ENCODE data around the gene SF3A2. TPM values are rescaled to one million over a fixed set of nuclear protein-coding genes. Genes with fewer than 3 reads are reported as not detected.

SF3A2 gene
- total RNA-seq, 1 experiment from 2014 or later = 18.9 TPM

DNA sequence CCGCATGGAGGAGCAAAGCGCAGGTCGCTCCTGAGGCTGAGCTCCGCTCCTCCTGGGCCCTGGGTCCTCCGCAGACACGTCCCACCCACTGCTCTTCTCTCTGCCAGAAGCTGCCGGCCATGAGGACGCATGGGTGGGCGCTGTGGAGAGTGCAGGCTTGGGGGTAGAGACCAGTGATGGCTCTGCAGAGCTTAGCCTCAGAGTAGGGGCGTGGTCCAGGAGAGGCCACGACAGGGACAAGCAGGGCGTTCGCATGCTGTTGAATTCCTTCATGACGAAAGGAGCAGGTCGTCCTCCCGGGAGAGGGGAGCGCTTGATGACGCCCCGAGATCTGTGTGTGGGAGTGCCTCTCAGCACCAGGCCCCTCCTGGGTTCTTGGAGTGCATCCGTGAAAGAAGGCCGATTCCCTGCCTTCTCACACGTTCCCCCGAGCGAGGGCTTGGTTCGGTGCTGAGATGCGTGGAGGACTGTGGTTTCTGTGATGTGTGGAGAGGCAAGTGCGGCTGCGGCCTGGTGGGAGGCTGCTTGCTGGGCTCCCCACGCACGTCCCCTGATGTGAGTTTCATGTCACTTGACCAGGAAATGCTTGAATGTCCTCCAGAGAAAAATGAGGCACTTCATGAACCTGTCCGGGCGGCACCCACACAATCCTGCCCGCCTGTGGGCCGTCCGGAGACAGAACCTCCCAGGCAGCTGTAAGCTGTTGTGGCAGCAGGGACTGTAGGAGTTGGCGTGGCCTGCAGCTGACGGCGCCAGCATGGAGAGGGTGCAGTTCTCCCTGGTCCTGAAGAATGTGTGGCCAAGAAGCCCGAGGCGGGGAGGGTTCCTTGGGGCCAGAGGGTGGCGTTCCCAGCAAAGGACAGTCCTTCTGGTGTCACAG, 4.5 kb downstream of the SF3A2 start:
- no peak for DNase-seq (ENCODE audit: low read depth)

DNA sequence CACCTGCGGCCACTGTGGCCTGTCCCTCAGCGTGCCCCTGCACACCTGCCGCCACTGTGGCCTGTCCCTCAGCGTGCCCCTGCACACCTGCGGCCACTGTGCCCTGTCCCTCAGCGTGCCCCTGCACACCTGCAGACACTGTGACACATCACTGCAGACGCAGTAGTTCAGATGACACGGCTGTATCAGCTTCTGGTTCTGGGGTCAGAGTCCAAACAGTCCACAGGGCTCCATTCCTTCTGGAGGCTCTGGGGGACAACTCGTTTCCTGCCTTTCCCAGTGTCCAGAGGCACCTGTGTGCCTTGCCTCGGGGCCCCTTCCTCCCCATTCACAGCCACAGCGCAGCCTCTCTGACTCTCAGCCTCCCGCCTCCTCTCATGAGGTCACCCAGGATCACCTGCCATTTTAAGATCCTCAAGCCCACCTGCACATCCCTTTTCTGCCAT, 5.5 kb downstream of the SF3A2 start:
- DNase-seq (ENCODE audit: low read depth) = no peak

DNA sequence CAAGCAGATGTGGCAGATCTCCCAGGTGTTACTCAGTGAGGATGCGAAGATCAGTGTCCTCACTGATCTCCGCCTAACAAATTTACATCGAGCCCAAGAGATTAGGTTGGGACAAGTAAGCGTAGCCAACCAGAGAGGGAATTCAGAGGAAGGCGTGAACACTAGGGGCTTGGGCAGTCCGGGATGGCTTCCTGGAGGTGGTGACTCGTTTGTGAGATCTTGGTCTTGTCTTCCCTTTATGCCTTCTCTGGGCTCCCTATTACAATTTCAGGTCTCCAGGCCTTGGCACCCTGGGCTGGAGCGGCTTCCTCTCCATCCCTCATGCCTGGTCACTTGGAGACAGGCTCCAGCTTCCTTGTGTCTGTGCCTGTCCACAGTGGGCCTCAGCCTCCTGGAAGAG, 6.2 kb downstream of the SF3A2 start:
- no peak for DNase-seq (ENCODE audit: low read depth)

DNA sequence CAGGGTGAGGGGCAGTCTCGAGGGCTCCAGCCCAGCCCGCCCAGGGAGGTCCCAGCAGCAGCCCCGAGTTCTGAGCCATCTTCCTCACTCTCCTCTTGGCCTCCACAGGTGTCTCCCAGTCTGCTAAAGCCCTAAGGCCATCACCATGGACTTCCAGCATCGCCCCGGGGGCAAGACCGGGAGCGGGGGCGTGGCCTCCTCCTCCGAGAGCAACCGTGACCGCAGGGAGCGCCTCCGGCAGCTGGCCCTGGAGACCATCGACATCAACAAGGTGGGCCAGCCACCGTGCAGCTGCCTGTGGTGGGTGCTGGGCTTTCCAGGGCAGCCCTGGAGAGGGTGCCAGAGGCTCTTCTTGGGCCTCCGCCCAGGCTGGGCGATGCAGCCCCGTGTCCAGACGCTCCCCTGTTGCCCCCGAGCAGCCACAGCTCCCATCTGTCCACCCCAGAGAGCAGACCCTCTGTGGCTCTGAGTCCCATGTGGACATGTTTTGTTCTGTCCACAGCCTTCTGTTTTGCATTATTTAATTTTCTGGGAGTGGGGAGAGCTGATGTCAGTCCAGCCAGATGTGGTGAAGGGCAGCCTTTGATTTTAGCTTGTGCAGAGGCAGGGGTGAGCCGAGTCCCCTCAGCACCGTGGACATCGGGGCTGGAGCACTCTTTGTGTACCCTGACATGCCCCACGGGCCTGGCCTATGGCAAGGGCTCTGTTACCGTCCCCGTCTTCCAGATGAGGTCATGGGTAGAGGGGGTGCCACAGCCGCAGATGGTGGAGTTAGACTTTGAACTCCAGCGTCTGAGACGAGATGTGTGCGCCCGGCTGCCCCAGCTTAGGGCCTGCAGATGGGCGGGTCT, 6.9 kb downstream of the SF3A2 start:
- no peak for DNase-seq (ENCODE audit: low read depth)

DNA sequence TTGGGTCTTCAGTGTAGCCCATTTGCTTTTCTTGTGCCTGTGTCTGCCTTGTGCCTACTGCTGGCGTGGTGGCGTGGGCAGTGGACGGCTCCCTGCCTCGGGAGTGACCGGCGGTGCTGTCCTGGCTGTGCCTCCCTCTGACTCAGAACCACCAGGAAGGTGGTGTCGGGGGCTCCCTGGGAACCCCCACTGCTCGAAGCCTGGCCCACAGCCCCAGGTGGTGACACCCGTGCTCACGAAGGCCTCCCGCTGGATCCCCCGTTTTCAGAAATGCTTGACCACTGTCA, 7.4 kb downstream of the SF3A2 start:
- DNase-seq (ENCODE audit: low read depth) = no peak

DNA sequence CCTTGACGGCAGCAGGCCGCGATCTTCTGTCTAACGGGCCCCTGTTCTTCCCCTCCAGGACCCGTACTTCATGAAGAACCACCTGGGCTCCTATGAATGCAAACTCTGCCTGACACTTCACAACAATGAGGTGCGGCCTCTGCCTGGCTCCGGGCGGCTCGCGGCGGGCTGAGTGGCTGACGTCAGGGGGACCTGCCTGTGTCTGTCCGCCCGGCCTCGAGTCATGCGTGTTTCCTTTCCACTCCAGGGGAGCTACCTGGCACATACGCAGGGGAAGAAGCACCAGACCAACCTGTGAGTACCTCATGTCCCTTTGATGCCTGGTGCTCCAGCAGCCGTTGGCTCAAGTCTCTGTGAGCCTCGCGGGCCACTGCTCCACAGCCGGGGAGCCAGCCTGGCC, 7.9 kb downstream of the SF3A2 start:
- no peak for DNase-seq (ENCODE audit: low read depth)

DNA sequence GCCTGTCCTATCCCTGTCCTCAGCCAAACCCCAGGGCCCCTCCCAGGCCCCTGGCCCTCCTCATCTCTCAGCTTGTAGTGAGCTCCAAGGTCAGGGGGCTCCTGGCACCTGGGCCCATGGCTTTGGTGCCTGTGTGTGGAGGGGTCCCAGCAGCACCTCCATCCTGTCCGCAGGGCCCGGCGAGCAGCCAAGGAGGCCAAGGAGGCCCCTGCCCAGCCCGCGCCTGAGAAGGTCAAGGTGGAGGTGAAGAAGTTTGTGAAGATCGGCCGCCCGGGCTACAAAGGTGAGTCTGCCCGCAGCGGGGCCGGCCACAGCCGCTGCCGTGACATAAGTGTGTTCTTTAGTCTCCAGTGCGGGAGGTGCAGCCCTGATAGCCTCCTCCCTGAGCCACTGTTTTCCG, 8.6 kb downstream of the SF3A2 start:
- no peak for DNase-seq (ENCODE audit: low read depth)

DNA sequence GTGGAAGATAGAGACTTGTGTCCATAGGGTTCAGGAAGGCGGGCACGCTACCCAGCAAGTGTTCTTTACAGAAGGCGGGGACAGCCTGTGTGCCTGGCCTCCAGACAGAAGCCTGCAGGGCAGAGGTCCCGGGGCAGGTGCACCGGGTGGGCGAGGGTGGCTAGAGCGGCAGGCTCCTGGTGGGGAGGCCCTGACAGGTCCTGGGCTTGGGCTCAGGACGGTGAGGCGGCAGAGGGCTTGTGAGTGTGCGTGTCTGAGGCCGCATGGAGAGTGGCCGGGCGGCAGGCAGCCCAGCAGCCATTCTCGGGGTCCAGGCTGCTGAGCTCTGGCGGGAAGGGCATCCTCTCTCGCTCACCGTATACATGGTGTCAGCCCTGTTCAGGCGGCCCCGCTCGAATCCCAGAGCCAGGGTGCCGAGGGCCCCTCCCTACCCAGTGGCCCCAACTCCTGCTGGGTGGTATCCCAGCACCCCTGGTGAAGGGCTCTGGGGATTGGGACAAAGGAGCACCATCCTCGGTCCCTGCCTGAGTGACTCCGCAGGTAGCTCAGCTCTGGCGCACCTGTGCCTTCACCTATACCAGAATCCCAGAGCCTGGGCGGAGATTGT, 9.5 kb downstream of the SF3A2 start:
- no peak for DNase-seq (ENCODE audit: low read depth)

DNA sequence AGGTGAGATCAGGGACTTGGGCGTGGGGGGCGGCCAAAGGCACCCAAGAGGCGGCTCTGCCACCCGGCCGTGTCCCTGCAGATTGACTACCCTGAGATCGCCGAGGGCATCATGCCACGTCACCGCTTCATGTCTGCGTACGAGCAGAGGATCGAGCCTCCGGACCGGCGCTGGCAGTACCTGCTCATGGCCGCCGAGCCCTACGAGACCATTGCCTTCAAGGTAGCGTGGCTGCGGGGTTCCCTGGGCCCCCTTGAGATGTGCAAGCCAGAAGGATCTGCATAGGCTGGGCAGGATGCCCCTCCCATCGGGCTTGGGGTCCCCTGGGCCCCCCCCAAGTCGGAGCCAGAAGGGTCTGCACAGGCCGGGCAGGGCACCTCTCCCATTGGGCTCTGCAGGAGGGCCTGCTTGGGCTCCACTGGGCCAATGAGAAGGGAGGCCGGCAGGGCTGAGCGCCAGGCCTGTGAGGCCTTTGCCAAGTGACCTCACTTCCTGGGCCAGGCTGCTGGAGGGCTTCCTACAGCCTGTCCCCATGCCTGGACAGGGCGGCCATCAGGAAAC, 10.3 kb downstream of the SF3A2 start:
- peak; percentile 47 for DNase-seq (ENCODE audit: low read depth)

DNA sequence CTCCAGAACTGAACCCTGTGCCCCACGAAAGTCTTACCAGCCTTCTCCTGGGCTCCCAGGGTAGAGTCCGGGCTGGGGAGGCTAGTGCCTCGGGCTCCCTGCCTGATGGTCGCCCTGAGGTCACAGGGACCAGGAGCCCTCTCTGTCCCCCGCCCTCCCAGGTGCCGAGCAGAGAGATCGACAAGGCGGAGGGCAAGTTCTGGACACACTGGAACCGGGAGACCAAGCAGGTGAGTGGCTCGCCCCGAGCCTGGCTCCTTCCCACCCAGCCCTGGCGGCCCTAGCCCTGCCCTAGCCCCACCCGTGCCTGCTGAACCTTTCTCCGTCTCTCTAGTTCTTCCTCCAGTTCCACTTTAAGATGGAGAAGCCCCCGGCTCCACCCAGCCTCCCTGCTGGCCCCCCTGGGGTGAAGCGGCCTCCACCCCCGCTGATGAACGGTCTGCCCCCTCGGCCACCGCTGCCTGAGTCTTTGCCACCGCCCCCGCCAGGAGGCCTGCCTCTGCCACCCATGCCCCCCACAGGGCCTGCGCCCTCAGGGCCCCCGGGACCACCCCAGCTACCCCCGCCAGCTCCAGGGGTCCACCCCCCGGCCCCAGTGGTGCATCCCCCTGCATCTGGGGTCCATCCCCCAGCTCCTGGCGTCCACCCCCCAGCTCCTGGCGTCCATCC, 10.9 kb downstream of the SF3A2 start:
- no peak for DNase-seq (ENCODE audit: low read depth)

DNA sequence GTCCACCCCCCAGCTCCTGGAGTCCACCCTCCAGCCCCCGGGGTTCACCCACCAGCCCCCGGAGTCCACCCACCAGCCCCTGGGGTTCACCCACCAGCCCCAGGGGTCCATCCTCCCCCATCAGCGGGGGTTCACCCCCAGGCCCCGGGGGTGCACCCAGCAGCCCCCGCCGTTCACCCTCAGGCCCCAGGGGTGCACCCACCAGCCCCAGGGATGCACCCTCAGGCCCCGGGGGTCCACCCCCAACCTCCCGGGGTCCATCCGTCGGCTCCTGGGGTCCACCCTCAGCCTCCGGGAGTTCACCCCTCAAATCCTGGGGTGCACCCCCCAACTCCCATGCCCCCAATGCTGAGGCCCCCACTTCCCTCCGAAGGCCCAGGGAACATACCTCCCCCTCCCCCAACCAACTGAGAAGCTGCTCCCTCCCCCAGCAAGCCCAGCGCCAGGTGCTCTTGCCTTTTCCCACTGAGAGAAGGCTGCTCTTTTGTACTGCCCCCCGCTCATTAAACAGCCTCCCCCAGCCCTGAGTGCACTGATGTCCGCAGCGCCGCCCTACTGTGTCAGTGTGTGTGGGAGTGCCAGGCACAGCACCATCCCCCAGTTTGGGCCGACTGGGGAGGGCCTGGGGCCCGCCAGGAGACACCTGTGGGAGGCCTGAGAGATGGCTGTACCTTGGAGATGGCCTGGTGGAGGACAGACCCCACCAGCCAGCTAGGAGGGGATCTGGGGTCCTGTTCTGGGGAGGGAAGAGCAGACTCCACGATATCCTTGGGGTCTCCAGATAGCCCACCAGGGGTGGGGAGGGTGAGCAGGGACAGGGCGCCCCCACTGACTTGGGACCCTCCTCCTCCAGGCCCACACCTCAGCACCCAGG, 11.7 kb downstream of the SF3A2 start:
- no peak for DNase-seq (ENCODE audit: low read depth)

DNA sequence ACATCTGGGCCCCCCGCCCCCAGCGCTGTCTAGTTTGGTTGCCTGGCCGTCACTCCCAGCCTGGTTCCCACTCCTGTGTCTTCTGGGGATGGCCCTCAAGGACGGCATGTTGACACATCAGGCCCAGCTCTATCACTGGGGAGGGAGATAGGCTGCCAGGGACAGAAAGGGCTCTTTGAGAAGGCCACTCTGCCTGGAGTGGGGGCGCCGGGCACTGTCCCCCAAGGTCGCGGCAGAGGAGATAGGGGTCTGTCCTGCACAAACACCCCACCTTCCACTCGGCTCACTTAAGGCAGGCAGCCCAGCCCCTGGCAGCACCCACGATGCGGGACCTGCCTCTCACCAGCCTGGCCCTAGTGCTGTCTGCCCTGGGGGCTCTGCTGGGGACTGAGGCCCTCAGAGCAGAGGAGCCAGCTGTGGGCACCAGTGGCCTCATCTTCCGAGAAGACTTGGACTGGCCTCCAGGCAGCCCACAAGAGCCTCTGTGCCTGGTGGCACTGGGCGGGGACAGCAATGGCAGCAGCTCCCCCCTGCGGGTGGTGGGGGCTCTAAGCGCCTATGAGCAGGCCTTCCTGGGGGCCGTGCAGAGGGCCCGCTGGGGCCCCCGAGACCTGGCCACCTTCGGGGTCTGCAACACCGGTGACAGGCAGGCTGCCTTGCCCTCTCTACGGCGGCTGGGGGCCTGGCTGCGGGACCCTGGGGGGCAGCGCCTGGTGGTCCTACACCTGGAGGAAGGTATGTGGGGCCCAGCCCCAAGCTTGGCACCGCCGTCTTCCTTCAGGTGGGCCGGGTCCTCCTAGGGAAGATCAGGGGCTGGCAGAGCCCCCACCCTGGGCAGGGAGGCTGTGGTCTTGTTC, 12.6 kb downstream of the SF3A2 start, which contains the start of gene AMH:
Gene AMH (plus strand): TSS at position 314 of the 857 bp plus-strand sequence. CDS start 10 bp downstream, at position 324.
- no peak for DNase-seq (ENCODE audit: low read depth)

DNA sequence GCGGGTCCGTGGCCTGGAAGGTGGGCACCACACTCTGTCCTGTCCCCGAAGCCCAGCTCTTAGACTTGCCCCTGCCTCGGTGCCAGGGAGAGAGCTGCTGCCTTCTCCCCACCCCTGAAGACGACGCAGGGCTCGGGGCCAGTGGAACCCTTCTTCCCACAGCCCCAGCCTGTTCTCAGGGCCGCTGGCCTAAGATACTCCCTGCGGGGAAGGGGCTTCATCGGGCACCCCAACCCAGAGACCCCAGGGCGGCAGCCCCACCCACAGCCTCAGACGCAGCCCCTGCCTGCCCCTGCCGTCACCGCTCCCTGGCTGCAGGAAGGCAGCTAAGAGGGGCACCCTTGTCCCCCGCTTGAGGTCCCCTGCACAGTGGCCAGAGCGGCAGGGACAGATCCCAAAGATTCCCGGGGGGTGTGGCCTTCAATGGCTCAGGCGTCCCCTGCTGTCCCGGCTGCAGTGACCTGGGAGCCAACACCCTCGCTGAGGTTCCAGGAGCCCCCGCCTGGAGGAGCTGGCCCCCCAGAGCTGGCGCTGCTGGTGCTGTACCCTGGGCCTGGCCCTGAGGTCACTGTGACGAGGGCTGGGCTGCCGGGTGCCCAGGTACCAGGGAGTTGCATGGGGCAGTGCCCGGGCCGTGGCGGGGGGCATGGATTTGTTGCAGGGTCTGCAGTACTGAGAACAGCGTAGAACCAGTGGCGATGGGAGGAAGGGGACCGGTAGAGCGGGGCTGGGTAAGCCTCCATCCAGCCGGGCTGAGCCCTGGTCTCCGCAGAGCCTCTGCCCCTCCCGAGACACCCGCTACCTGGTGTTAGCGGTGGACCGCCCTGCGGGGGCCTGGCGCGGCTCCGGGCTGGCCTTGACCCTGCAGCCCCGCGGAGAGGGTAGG, 13.5 kb downstream of the SF3A2 start:
- no peak for DNase-seq (ENCODE audit: low read depth)

DNA sequence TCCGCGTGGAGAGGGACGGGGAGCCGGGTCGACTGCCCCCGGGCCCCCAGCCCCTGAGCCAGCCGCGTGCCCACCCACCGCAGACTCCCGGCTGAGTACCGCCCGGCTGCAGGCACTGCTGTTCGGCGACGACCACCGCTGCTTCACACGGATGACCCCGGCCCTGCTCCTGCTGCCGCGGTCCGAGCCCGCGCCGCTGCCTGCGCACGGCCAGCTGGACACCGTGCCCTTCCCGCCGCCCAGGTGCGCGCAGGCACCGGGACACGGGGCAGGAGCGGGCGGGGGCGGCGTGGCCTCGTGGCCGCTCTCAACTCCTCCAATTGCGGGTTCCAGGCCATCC, 14.1 kb downstream of the SF3A2 start:
- no peak for DNase-seq (ENCODE audit: low read depth)

DNA sequence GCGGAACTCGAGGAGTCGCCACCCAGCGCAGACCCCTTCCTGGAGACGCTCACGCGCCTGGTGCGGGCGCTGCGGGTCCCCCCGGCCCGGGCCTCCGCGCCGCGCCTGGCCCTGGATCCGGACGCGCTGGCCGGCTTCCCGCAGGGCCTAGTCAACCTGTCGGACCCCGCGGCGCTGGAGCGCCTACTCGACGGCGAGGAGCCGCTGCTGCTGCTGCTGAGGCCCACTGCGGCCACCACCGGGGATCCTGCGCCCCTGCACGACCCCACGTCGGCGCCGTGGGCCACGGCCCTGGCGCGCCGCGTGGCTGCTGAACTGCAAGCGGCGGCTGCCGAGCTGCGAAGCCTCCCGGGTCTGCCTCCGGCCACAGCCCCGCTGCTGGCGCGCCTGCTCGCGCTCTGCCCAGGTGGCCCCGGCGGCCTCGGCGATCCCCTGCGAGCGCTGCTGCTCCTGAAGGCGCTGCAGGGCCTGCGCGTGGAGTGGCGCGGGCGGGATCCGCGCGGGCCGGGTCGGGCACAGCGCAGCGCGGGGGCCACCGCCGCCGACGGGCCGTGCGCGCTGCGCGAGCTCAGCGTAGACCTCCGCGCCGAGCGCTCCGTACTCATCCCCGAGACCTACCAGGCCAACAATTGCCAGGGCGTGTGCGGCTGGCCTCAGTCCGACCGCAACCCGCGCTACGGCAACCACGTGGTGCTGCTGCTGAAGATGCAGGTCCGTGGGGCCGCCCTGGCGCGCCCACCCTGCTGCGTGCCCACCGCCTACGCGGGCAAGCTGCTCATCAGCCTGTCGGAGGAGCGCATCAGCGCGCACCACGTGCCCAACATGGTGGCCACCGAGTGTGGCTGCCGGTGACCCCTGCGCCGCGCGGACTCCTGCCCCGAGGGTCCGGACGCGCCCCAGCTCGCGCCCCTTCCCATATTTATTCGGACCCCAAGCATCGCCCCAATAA, 14.8 kb downstream of the SF3A2 start:
- DNase-seq (ENCODE audit: low read depth) = no peak

DNA sequence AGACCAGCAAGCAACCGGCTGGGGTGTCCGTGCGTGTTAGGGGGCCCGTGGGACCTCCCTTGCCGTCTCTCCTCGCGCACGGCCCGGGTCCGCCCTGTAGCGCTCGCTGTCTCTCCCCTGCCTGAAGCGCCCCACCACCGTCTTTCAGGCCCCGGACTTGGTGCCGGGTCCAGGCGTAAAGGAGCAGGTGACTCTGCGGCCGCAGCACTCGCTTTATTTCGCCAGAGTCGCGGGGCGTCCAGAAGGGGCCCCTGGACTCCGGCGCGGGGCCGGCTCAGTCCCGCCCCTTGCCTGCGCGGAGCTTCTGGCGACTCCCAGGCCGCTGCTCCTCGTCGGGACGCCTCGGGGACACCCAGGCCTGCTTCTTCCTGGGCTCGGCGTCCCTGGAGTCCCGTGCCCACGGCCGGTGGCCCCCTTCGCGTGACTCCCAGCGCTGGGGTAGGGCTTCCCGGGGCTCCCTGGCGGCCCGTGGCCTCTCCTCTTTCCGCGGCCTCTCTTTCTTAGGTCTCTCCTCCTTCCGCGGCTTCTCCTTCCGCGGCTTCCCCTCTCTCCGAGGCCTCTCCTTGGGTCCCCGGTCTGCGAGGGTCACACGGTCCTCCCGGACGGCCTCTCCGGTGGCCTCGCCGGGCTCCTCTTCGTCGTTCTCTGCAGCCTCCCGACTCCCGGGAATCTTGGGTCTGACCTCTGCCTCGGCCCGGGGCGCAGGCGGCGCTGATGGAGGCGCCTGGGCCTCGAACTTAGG, 15.6 kb downstream of the SF3A2 start:
- no peak for DNase-seq (ENCODE audit: low read depth)

DNA sequence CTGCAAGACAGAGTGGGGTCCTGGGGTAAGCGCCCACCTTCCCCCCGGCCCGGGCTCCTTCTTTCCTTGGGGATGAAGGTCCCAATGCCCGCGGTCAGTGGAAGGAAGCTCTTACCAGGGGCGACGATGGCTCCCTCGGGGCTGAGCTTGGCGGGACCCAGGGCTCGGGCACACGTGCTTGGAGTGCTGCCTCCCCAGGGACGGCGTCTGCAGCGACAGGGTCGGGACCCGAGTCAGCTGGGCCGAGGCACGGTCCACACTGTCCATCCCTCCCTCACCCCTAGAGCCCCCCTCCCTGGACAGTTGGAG, 16.1 kb downstream of the SF3A2 start:
- no peak for DNase-seq (ENCODE audit: low read depth)

Measured in RPMI7951 (cell line).